Fibroblast of lung (primary cell): ENCODE results near the gene WDR88. TPM values are rescaled to one million over a fixed set of nuclear protein-coding genes. Genes with fewer than 3 reads are reported as not detected.

Source experiments
- DNase-seq, 2 donors: peaks; one replicate each; pipeline versions ENCODE4 v3.0.0 to v3.0.0-alpha.2; 2010; ENCODE audit warnings: low read depth in 2 of 2
- H2AFZ ChIP-seq: 2 replicates; pipeline ENCODE4 v1.5.1; 2012; ENCODE audit warnings: low read length, control low read depth, inconsistent platforms
- H3K27ac ChIP-seq: 2 replicates; pipeline ENCODE4 v1.5.1; 2011; ENCODE audit warnings: low read length, control low read depth; ENCODE audit not compliant: insufficient read depth
- H3K27me3 ChIP-seq: 2 replicates; pipeline ENCODE4 v1.5.1; 2011; ENCODE audit warnings: mild to moderate bottlenecking, low read length; ENCODE audit not compliant: control insufficient read depth, insufficient read depth
- H3K36me3 ChIP-seq: 2 replicates; pipeline ENCODE4 v1.5.1; 2011; ENCODE audit warnings: low read length; ENCODE audit not compliant: control insufficient read depth, insufficient read depth
- H3K4me1 ChIP-seq: 2 replicates; pipeline ENCODE4 v1.5.1; 2011; ENCODE audit warnings: low read length; ENCODE audit not compliant: control insufficient read depth, insufficient read depth; ENCODE audit errors: extremely low read depth
- H3K4me2 ChIP-seq: 2 replicates; pipeline ENCODE4 v1.5.1; 2011; ENCODE audit warnings: low read length, control low read depth; ENCODE audit not compliant: insufficient read depth; ENCODE audit errors: extremely low read depth
- H3K4me3 ChIP-seq, 4 experiments: fragments of 200-600 bp in 1 of 4; sonication (generic) in 1 of 4; replicated peaks in 1 of 4; 2 replicates each; pipeline ENCODE4 v1.5.1; 2011 to 2016; ENCODE audit warnings: low read length in 4 of 4, low read depth in 3 of 4, mild to moderate bottlenecking in 3 of 4, control low read depth in 2 of 4, inconsistent platforms in 1 of 4, mixed read lengths in 1 of 4; ENCODE audit not compliant: insufficient read depth in 1 of 4; ENCODE audit errors: control extremely low read depth in 1 of 4
- H3K79me2 ChIP-seq: 2 replicates; pipeline ENCODE4 v1.5.1; 2012; ENCODE audit warnings: mild to moderate bottlenecking, low read length, inconsistent platforms; ENCODE audit not compliant: control insufficient read depth, insufficient read depth
- H3K9ac ChIP-seq: 2 replicates; pipeline ENCODE4 v1.5.1; 2011; ENCODE audit warnings: mild to moderate bottlenecking, low read length, control low read depth; ENCODE audit not compliant: insufficient read depth
- H3K9me3 ChIP-seq: 2 replicates; pipeline ENCODE4 v1.5.1; 2012; ENCODE audit warnings: low read depth, low read length; ENCODE audit not compliant: control insufficient read depth, insufficient read depth
- H4K20me1 ChIP-seq: 2 replicates; pipeline ENCODE4 v1.5.1; 2011; ENCODE audit warnings: low read length; ENCODE audit not compliant: control insufficient read depth, insufficient read depth; ENCODE audit errors: extremely low read depth
- CTCF ChIP-seq, 2 donors: IDR thresholded peaks in 1 of 2; conservative IDR thresholded peaks in 1 of 2; 1 replicate in 1 of 2; 2 replicates in 1 of 2; pipeline ENCODE4 v1.5.1; 2011 to 2012; ENCODE audit warnings: low read length in 2 of 2, control low read depth in 1 of 2, inconsistent platforms in 1 of 2, low read depth in 1 of 2, mild to moderate bottlenecking in 1 of 2
- EZH2 ChIP-seq: IDR thresholded peaks from 2 replicates; pipeline ENCODE4 v1.5.1; 2012; ENCODE audit warnings: low read length, control low read depth, mild to moderate bottlenecking; ENCODE audit errors: missing control alignments
- polyA plus RNA-seq, 2 donors: library from polyadenylated mRNA; depleted of rRNA in 1 of 2; stranded (reverse) in 1 of 2; unstranded in 1 of 2; fragments of >200 nt; gene quantifications; 2 replicates each; pipeline ENCODE4 v1.2.1, GENCODE V29; 2011 to 2012; ENCODE audit warnings: missing spikeins in 1 of 2
- total RNA-seq: library from RNA; depleted of rRNA; stranded (reverse); fragments of >200 nt; gene quantifications from 2 replicates; pipeline ENCODE4 v1.2.1, GENCODE V29; 2014

WDR88 gene
- total and polyA plus RNA-seq, 2 donors (not counting 1 experiment from before 2014, with no cell fraction given) = not detected

- no peak for DNase-seq
- no peaks in the 10 kb centered on the region for H3K9me3 ChIP-seq
- no peak overlapping the region for H3K4me2 ChIP-seq
- no peaks in the 10 kb centered on the region for H3K36me3 ChIP-seq
- H3K27ac ChIP-seq = no peak overlapping the region
- peaks cover 34% of the 10 kb centered on the region for H3K27me3 ChIP-seq
- no peaks in the 10 kb centered on the region for H3K4me1 ChIP-seq
- no peaks in the 10 kb centered on the region for H3K79me2 ChIP-seq
- H2AFZ ChIP-seq = no peak overlapping the region
- no peak overlapping the region for H3K4me3 ChIP-seq
- no peak overlapping the region for H3K9ac ChIP-seq
- TF ChIP-seq EZH2 (peak; percentile 92), CTCF (conservative IDR thresholded peaks at IDR 0.05 in 1 of 2, IDR thresholded peaks at IDR 0.05 in 1 of 2; ENCODE audit: low read depth in 1 of 2, low read length in 2 of 2) (no peak)
- H4K20me1 ChIP-seq = no peaks in the 10 kb centered on the region
Measured at GRCh38 chr19:33224694-33225457, 93.0 kb downstream of the WDR88 start.

Other genes with a start within 250 kb of the WDR88 start
- 6.3 and 9.8 TPM in 2 replicates for gene CEP89, start 160.2 kb upstream of the WDR88 start, total RNA-seq
- gene CEP89, start 160.2 kb upstream of the WDR88 start, polyA plus RNA-seq = 13.8 and 16.6 TPM in 2 replicates
- 1.3 and 2.3 TPM in 2 replicates for gene FAAP24, start 159.9 kb upstream of the WDR88 start, total RNA-seq
- gene FAAP24, start 159.9 kb upstream of the WDR88 start, polyA plus RNA-seq = 3.0 and 4.8 TPM in 2 replicates
- gene RHPN2, start 67.2 kb upstream of the WDR88 start, total RNA-seq = 1.5 and 3.3 TPM in 2 replicates
- 3.8 and 5.7 TPM in 2 replicates for gene RHPN2, start 67.2 kb upstream of the WDR88 start, polyA plus RNA-seq
- 6.3 and 8.0 TPM in 2 replicates for gene GPATCH1, start 50.9 kb upstream of the WDR88 start, total RNA-seq
- 5.4 and 5.6 TPM in 2 replicates for gene GPATCH1, start 50.9 kb upstream of the WDR88 start, polyA plus RNA-seq
- gene LRP3, start 62.2 kb downstream of the WDR88 start, total RNA-seq = 24.4 and 28.2 TPM in 2 replicates
- 4.0 and 5.9 TPM in 2 replicates for gene LRP3, start 62.2 kb downstream of the WDR88 start, polyA plus RNA-seq
- not detected in 2 replicates for gene SLC7A10, start 93.7 kb downstream of the WDR88 start, total RNA-seq
- not detected in 2 replicates for gene SLC7A10, start 93.7 kb downstream of the WDR88 start, polyA plus RNA-seq
- 0.17 and 0.51 TPM in 2 replicates for gene CEBPA, start 170.4 kb downstream of the WDR88 start, total RNA-seq
- 0.05 TPM in 1 of 2 replicates, not detected in the other for gene CEBPA, start 170.4 kb downstream of the WDR88 start, polyA plus RNA-seq
- 61.1 and 66.7 TPM in 2 replicates for gene CEBPG, start 241.6 kb downstream of the WDR88 start, total RNA-seq
- gene CEBPG, start 241.6 kb downstream of the WDR88 start, polyA plus RNA-seq = 10.9 and 13.7 TPM in 2 replicates